ENCODE data around the gene DAP. TPM values are rescaled to one million over a fixed set of nuclear protein-coding genes. Genes with fewer than 3 reads are reported as not detected.

Gene DAP
- total RNA-seq, 1 experiment from 2014 or later: 47.7 TPM

DNA sequence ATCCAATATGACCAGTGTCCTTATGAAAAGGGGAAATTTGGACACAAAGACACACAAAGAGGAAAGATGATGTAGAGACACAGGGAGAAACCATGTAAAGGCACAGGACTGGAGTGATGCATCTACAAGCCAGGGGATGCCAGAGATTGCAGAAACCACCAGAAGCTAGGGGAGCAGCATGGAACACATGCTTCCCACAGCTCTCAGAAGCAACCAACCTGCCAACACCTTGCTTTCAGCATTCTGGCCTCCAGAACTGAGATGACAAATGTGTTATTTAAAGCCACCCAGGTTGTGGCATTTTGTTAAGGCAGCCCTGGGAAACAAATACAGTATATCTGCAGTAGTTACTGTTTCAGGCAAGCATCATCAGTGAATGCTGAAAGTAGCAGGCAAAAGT is 23.2 kb downstream of the DAP start (continued):
- TF ChIP-seq, protein P1, sequence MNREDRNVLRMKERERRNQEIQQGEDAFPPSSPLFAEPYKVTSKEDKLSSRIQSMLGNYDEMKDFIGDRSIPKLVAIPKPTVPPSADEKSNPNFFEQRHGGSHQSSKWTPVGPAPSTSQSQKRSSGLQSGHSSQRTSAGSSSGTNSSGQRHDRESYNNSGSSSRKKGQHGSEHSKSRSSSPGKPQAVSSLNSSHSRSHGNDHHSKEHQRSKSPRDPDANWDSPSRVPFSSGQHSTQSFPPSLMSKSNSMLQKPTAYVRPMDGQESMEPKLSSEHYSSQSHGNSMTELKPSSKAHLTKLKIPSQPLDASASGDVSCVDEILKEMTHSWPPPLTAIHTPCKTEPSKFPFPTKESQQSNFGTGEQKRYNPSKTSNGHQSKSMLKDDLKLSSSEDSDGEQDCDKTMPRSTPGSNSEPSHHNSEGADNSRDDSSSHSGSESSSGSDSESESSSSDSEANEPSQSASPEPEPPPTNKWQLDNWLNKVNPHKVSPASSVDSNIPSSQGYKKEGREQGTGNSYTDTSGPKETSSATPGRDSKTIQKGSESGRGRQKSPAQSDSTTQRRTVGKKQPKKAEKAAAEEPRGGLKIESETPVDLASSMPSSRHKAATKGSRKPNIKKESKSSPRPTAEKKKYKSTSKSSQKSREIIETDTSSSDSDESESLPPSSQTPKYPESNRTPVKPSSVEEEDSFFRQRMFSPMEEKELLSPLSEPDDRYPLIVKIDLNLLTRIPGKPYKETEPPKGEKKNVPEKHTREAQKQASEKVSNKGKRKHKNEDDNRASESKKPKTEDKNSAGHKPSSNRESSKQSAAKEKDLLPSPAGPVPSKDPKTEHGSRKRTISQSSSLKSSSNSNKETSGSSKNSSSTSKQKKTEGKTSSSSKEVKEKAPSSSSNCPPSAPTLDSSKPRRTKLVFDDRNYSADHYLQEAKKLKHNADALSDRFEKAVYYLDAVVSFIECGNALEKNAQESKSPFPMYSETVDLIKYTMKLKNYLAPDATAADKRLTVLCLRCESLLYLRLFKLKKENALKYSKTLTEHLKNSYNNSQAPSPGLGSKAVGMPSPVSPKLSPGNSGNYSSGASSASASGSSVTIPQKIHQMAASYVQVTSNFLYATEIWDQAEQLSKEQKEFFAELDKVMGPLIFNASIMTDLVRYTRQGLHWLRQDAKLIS (CRISPR knock-in tag; IDR thresholded peaks at IDR 0.05; ENCODE audit: borderline replicate concordance): no peak
- no peak for TF ChIP-seq NFE2L1 (CRISPR knock-in tag; IDR thresholded peaks at IDR 0.05)
- TF ChIP-seq, protein P2, sequence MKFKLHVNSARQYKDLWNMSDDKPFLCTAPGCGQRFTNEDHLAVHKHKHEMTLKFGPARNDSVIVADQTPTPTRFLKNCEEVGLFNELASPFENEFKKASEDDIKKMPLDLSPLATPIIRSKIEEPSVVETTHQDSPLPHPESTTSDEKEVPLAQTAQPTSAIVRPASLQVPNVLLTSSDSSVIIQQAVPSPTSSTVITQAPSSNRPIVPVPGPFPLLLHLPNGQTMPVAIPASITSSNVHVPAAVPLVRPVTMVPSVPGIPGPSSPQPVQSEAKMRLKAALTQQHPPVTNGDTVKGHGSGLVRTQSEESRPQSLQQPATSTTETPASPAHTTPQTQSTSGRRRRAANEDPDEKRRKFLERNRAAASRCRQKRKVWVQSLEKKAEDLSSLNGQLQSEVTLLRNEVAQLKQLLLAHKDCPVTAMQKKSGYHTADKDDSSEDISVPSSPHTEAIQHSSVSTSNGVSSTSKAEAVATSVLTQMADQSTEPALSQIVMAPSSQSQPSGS (CRISPR knock-in tag; IDR thresholded peaks at IDR 0.05; ENCODE audit: borderline replicate concordance, low read depth): no peak
- TF ChIP-seq SP1 (CRISPR knock-in tag; conservative IDR thresholded peaks at IDR 0.05): no peak
- TF ChIP-seq RELA (CRISPR knock-in tag; IDR thresholded peaks at IDR 0.05; ENCODE audit: borderline replicate concordance): no peak

DNA sequence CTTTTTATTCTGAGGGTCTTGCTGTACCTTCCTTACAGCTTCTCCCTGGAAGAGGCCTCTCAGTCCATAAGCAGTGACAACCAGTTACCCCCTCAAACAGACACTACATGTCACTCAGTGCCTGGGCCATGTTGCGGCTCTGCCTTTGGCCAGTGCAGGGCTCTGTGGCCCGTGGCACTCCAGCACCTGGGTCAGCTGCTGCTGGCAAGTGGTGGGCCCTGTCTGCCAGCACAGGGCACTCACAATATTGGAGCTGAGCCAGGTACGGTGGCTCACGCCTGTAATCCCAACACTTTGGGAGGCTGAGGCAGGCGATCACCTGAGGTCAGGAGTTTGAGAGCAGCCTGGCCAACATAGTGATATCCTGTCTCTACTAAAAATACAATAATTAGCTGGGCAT is 24.2 kb downstream of the DAP start:
- no peak overlapping the region for H3K4me3 Mint-ChIP-seq
- CTCF ChIA-PET: no interaction called here
- no peaks in the 10 kb centered on the region for H3K4me1 Mint-ChIP-seq
- peaks cover 22% of the 10 kb centered on the region for H3K9me3 Mint-ChIP-seq
- peaks cover 49% of the 10 kb centered on the region for H3K36me3 Mint-ChIP-seq
- TF ChIP-seq, protein P3, sequence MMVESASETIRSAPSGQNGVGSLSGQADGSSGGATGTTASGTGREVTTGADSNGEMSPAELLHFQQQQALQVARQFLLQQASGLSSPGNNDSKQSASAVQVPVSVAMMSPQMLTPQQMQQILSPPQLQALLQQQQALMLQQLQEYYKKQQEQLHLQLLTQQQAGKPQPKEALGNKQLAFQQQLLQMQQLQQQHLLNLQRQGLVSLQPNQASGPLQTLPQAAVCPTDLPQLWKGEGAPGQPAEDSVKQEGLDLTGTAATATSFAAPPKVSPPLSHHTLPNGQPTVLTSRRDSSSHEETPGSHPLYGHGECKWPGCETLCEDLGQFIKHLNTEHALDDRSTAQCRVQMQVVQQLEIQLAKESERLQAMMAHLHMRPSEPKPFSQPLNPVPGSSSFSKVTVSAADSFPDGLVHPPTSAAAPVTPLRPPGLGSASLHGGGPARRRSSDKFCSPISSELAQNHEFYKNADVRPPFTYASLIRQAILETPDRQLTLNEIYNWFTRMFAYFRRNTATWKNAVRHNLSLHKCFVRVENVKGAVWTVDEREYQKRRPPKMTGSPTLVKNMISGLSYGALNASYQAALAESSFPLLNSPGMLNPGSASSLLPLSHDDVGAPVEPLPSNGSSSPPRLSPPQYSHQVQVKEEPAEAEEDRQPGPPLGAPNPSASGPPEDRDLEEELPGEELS (CRISPR knock-in tag; IDR thresholded peaks at IDR 0.05): 0 out of 2 replicates have a peak, but pooled peaks have one; percentile 32
- no peak for TF ChIP-seq NFATC4 (CRISPR knock-in tag; IDR thresholded peaks at IDR 0.05)
- TF ChIP-seq, protein P4, sequence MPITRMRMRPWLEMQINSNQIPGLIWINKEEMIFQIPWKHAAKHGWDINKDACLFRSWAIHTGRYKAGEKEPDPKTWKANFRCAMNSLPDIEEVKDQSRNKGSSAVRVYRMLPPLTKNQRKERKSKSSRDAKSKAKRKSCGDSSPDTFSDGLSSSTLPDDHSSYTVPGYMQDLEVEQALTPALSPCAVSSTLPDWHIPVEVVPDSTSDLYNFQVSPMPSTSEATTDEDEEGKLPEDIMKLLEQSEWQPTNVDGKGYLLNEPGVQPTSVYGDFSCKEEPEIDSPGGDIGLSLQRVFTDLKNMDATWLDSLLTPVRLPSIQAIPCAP (CRISPR knock-in tag; IDR thresholded peaks at IDR 0.05): no peak
- no peaks in the 10 kb centered on the region for H3K27me3 Mint-ChIP-seq (ENCODE audit: low read depth)
- no peak overlapping the region for H3K27ac Mint-ChIP-seq
- ATAC-seq (no peak), DNase-seq (ENCODE audit: low spot score) (no peak)
- POLR2A ChIA-PET: no interaction called here

DNA sequence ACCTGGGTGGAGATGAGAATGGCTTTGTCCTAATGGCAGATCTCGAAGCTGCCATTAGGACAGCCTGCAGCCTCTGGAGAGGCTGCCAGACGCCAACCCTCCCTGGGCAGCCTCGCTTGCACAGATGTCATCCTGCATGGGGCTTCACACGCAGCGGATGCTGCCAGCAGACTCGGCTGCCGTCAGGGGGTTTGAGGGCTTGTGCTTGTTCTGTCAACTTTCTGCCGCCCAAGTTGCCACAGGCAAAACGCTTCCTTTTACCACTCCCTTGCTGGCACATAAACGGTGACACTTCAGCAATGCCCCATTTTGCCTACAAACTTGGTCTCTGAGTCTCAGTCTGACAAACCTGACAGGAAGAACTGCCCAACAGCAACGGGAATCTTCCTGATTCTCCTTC is 24.7 kb downstream of the DAP start:
- CTCF ChIA-PET: no interaction called here
- ATAC-seq (no peak), DNase-seq (ENCODE audit: low spot score) (no peak)
- Mint-ChIP-seq H3K4me3 (no peak overlapping the region), H3K9me3 (peaks cover 22% of the 10 kb centered on the region), H3K27me3 (ENCODE audit: low read depth) (no peaks in the 10 kb centered on the region), H3K4me1 (no peaks in the 10 kb centered on the region), H3K27ac (no peak overlapping the region), H3K36me3 (peaks cover 46% of the 10 kb centered on the region)
- POLR2A ChIA-PET: no interaction called here
- TF ChIP-seq GABPB1 (CRISPR knock-in tag; IDR thresholded peaks at IDR 0.05): no peak
- TF ChIP-seq FOXK1 (CRISPR knock-in tag; IDR thresholded peaks at IDR 0.05): no peak
- no peak for TF ChIP-seq ZBTB21 (CRISPR knock-in tag; IDR thresholded peaks at IDR 0.05; ENCODE audit: borderline replicate concordance)
- TF ChIP-seq, protein P5, sequence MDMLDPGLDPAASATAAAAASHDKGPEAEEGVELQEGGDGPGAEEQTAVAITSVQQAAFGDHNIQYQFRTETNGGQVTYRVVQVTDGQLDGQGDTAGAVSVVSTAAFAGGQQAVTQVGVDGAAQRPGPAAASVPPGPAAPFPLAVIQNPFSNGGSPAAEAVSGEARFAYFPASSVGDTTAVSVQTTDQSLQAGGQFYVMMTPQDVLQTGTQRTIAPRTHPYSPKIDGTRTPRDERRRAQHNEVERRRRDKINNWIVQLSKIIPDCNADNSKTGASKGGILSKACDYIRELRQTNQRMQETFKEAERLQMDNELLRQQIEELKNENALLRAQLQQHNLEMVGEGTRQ (CRISPR knock-in tag; IDR thresholded peaks at IDR 0.05): no peak
- TF ChIP-seq, protein P3 (CRISPR knock-in tag; IDR thresholded peaks at IDR 0.05): no peak
- TF ChIP-seq NFYB (CRISPR knock-in tag; conservative IDR thresholded peaks at IDR 0.05; ENCODE audit: low read depth): no peak
- no peak for TF ChIP-seq EMX1 (CRISPR knock-in tag; IDR thresholded peaks at IDR 0.05)
- no peak for TF ChIP-seq NFATC4 (CRISPR knock-in tag; IDR thresholded peaks at IDR 0.05)
- TF ChIP-seq, protein P6, sequence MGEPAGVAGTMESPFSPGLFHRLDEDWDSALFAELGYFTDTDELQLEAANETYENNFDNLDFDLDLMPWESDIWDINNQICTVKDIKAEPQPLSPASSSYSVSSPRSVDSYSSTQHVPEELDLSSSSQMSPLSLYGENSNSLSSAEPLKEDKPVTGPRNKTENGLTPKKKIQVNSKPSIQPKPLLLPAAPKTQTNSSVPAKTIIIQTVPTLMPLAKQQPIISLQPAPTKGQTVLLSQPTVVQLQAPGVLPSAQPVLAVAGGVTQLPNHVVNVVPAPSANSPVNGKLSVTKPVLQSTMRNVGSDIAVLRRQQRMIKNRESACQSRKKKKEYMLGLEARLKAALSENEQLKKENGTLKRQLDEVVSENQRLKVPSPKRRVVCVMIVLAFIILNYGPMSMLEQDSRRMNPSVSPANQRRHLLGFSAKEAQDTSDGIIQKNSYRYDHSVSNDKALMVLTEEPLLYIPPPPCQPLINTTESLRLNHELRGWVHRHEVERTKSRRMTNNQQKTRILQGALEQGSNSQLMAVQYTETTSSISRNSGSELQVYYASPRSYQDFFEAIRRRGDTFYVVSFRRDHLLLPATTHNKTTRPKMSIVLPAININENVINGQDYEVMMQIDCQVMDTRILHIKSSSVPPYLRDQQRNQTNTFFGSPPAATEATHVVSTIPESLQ (CRISPR knock-in tag; IDR thresholded peaks at IDR 0.05): no peak
- TF ChIP-seq, protein P2 (CRISPR knock-in tag; IDR thresholded peaks at IDR 0.05; ENCODE audit: borderline replicate concordance, low read depth): no peak
- TF ChIP-seq, protein P7, sequence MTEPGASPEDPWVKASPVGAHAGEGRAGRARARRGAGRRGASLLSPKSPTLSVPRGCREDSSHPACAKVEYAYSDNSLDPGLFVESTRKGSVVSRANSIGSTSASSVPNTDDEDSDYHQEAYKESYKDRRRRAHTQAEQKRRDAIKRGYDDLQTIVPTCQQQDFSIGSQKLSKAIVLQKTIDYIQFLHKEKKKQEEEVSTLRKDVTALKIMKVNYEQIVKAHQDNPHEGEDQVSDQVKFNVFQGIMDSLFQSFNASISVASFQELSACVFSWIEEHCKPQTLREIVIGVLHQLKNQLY (CRISPR knock-in tag; IDR thresholded peaks at IDR 0.05): no peak
- no peak for TF ChIP-seq TCF7 (CRISPR knock-in tag; IDR thresholded peaks at IDR 0.05; ENCODE audit: low read depth)
